ENCODE measurements around the gene NKAIN4. TPM values are rescaled to one million over a fixed set of nuclear protein-coding genes. Genes with fewer than 3 reads are reported as not detected.

The NKAIN4 gene
- total RNA-seq, 1 donor from 2014 or later = 183 TPM

GRCh38 chr20:63204362-63204761, 49.9 kb downstream of the NKAIN4 start:
- TF ChIP-seq CTCF (IDR thresholded peaks at IDR 0.05; ENCODE audit: partially characterized antibody, unreplicated experiment) = no peak
- H3K27ac Mint-ChIP-seq (ENCODE audit: unreplicated experiment) = no peak overlapping the region
- H3K4me3 Mint-ChIP-seq (ENCODE audit: unreplicated experiment) = no peak overlapping the region
- no peaks in the 10 kb centered on the region for H3K36me3 Mint-ChIP-seq (ENCODE audit: unreplicated experiment)
- no peak for DNase-seq
- peaks cover 4% of the 10 kb centered on the region for H3K9me3 Mint-ChIP-seq (ENCODE audit: unreplicated experiment)
- peaks cover 10% of the 10 kb centered on the region for H3K4me1 Mint-ChIP-seq (ENCODE audit: low read depth, unreplicated experiment)
- H3K27me3 Mint-ChIP-seq (ENCODE audit: unreplicated experiment) = peaks cover 4% of the 10 kb centered on the region

- no peak overlapping the region for H3K27ac Mint-ChIP-seq (ENCODE audit: unreplicated experiment)
- no peaks in the 10 kb centered on the region for H3K36me3 Mint-ChIP-seq (ENCODE audit: unreplicated experiment)
- H3K27me3 Mint-ChIP-seq (ENCODE audit: unreplicated experiment) = peaks cover 4% of the 10 kb centered on the region
- no peak for DNase-seq
- no peak for TF ChIP-seq CTCF (IDR thresholded peaks at IDR 0.05; ENCODE audit: partially characterized antibody, unreplicated experiment)
- no peak overlapping the region for H3K4me3 Mint-ChIP-seq (ENCODE audit: unreplicated experiment)
- H3K4me1 Mint-ChIP-seq (ENCODE audit: low read depth, unreplicated experiment) = peaks cover 10% of the 10 kb centered on the region
- peaks cover 4% of the 10 kb centered on the region for H3K9me3 Mint-ChIP-seq (ENCODE audit: unreplicated experiment)
These were observed 51.3 kb downstream of the NKAIN4 start for GRCh38 chr20:63202811-63203526.

GRCh38 chr20:63202021-63202420, 52.2 kb downstream of the NKAIN4 start:
- peaks cover 10% of the 10 kb centered on the region for H3K4me1 Mint-ChIP-seq (ENCODE audit: low read depth, unreplicated experiment)
- no peak overlapping the region for H3K27ac Mint-ChIP-seq (ENCODE audit: unreplicated experiment)
- peaks cover 3% of the 10 kb centered on the region for H3K9me3 Mint-ChIP-seq (ENCODE audit: unreplicated experiment)
- no peak for TF ChIP-seq CTCF (IDR thresholded peaks at IDR 0.05; ENCODE audit: partially characterized antibody, unreplicated experiment)
- H3K4me3 Mint-ChIP-seq (ENCODE audit: unreplicated experiment) = no peak overlapping the region
- peaks cover 4% of the 10 kb centered on the region for H3K27me3 Mint-ChIP-seq (ENCODE audit: unreplicated experiment)
- no peak for DNase-seq
- no peaks in the 10 kb centered on the region for H3K36me3 Mint-ChIP-seq (ENCODE audit: unreplicated experiment)

- no peaks in the 10 kb centered on the region for H3K9me3 Mint-ChIP-seq (ENCODE audit: unreplicated experiment)
- no peak overlapping the region for H3K4me3 Mint-ChIP-seq (ENCODE audit: unreplicated experiment)
- no peak for TF ChIP-seq CTCF (IDR thresholded peaks at IDR 0.05; ENCODE audit: partially characterized antibody, unreplicated experiment)
- DNase-seq = no peak
- peaks cover 5% of the 10 kb centered on the region for H3K36me3 Mint-ChIP-seq (ENCODE audit: unreplicated experiment)
- H3K4me1 Mint-ChIP-seq (ENCODE audit: low read depth, unreplicated experiment) = no peaks in the 10 kb centered on the region
- no peak overlapping the region for H3K27ac Mint-ChIP-seq (ENCODE audit: unreplicated experiment)
- peaks cover 4% of the 10 kb centered on the region for H3K27me3 Mint-ChIP-seq (ENCODE audit: unreplicated experiment)
These were observed 55.7 kb downstream of the NKAIN4 start for GRCh38 chr20:63198606-63199005.

- peaks cover 4% of the 10 kb centered on the region for H3K27me3 Mint-ChIP-seq (ENCODE audit: unreplicated experiment)
- H3K4me3 Mint-ChIP-seq (ENCODE audit: unreplicated experiment) = no peak overlapping the region
- no peaks in the 10 kb centered on the region for H3K4me1 Mint-ChIP-seq (ENCODE audit: low read depth, unreplicated experiment)
- peaks cover under 1% of the 10 kb centered on the region for H3K9me3 Mint-ChIP-seq (ENCODE audit: unreplicated experiment)
- H3K36me3 Mint-ChIP-seq (ENCODE audit: unreplicated experiment) = peaks cover 5% of the 10 kb centered on the region
- no peak overlapping the region for H3K27ac Mint-ChIP-seq (ENCODE audit: unreplicated experiment)
- TF ChIP-seq CTCF (IDR thresholded peaks at IDR 0.05; ENCODE audit: partially characterized antibody, unreplicated experiment) = no peak
- no peak for DNase-seq
These were observed 57.3 kb downstream of the NKAIN4 start for GRCh38 chr20:63196768-63197470.
